Uterus (tissue), 4 donors: ENCODE data around the gene ANKRD23. TPM values are rescaled to one million over a fixed set of nuclear protein-coding genes. Genes with fewer than 3 reads are reported as not detected.

Source experiments
- DNase-seq, 2 donors: peaks; one replicate each; pipeline ENCODE4 v3.0.0-alpha.2; 2019 to 2020
- H3K27ac ChIP-seq, 2 donors: fragments of 200-600 bp; sonication (generic); 1 replicate in 1 of 2; 2 replicates in 1 of 2; pipeline ENCODE4 v1.5.1; 2016 to 2018
- H3K27me3 ChIP-seq, 2 donors: fragments of 200-600 bp; sonication (generic); one replicate each; pipeline ENCODE4 v1.5.1; 2018 to 2019; ENCODE audit warnings: control low read depth in 1 of 2
- H3K36me3 ChIP-seq, 2 donors: fragments of 200-600 bp; sonication (generic); one replicate each; pipeline ENCODE4 v1.5.1; 2019; ENCODE audit warnings: control low read depth in 1 of 2
- H3K4me1 ChIP-seq, 2 donors: fragments of 200-600 bp; sonication (generic); one replicate each; pipeline ENCODE4 v1.5.1; 2018 to 2019; ENCODE audit warnings: control low read depth in 1 of 2
- H3K4me3 ChIP-seq, 2 donors: fragments of 200-600 bp; sonication (generic); 1 replicate in 1 of 2; 2 replicates in 1 of 2; pipeline ENCODE4 v1.5.1; 2018 to 2019; ENCODE audit warnings: mild to moderate bottlenecking in 1 of 2
- H3K9me3 ChIP-seq, 2 donors: fragments of 200-600 bp; sonication (generic); one replicate each; pipeline ENCODE4 v1.5.1; 2019; ENCODE audit warnings: control low read depth in 1 of 2
- POLR2A ChIP-seq, 2 donors: fragments of 450-650 bp; IDR thresholded peaks; one replicate each; pipeline ENCODE4 v1.6.1; 2016; ENCODE audit warnings: antibody characterized with exemption in 2 of 2, mild to moderate bottlenecking in 1 of 2, moderate library complexity in 1 of 2
- intact Hi-C: fragments of 100-400 bp; cut with DNase I; formaldehyde crosslinking; loops from one replicate; pipeline ENCODE4 v1.15.1; 2023; ENCODE audit warnings: low total_unique reads
- total RNA-seq, 4 donors: library from RNA; depleted of rRNA in 3 of 4; stranded (reverse); fragments of >200 nt in 3 of 4; gene quantifications; one replicate each; pipeline versions ENCODE4 v1.1.0 to v1.2.4, GENCODE V29; 2014 to 2023
- TF ChIP-seq, protein P1 (sequence below), 4 experiments: fragments of 200-600 bp in 2 of 4; fragments of 450-650 bp in 2 of 4; sonication (generic) in 2 of 4; IDR thresholded peaks; one replicate each; pipeline ENCODE4 v1.5.1; 2016 to 2019; ENCODE audit warnings: antibody characterized with exemption in 4 of 4, mild to moderate bottlenecking in 2 of 4, moderate library complexity in 1 of 4
- donor health status: DM: yes; HTN: yes; CAD: no.

Gene ANKRD23
- total RNA-seq, 4 donors from 2014 or later, result 4.4 to 23.2 (median 8.6) TPM

DNA sequence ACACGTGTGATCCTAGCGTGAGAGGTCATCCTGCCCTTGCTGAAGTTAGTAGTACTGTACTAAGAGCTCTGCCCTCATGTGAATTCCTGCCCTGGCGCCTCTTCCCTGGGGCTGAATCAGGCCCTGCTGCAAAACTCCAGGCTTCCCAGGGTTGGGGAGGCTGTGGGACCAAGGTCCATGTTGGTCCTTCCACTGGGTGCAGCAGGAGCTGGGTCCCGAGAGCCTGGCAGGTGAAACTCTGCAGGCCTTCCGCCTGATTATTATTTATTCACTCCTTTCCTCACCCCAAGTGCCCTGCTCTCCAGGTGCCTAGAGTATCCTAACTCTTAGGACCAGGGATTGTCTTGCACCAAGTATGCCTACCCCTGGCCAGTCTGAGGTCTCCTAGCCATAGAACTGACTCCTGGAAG lies 33.0 kb downstream of the ANKRD23 start:
- intact Hi-C loops, result loop anchor here (10.0 kb wide), 1 partner anchor 46 kb away; the partner anchor contains the start of gene CNNM4
- no peak for TF ChIP-seq POLR2A (IDR thresholded peaks at IDR 0.05)
- TF ChIP-seq, protein P1, sequence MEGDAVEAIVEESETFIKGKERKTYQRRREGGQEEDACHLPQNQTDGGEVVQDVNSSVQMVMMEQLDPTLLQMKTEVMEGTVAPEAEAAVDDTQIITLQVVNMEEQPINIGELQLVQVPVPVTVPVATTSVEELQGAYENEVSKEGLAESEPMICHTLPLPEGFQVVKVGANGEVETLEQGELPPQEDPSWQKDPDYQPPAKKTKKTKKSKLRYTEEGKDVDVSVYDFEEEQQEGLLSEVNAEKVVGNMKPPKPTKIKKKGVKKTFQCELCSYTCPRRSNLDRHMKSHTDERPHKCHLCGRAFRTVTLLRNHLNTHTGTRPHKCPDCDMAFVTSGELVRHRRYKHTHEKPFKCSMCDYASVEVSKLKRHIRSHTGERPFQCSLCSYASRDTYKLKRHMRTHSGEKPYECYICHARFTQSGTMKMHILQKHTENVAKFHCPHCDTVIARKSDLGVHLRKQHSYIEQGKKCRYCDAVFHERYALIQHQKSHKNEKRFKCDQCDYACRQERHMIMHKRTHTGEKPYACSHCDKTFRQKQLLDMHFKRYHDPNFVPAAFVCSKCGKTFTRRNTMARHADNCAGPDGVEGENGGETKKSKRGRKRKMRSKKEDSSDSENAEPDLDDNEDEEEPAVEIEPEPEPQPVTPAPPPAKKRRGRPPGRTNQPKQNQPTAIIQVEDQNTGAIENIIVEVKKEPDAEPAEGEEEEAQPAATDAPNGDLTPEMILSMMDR (IDR thresholded peaks at IDR 0.05), result no peak
- H3K27ac ChIP-seq, result no peak overlapping the region

DNA sequence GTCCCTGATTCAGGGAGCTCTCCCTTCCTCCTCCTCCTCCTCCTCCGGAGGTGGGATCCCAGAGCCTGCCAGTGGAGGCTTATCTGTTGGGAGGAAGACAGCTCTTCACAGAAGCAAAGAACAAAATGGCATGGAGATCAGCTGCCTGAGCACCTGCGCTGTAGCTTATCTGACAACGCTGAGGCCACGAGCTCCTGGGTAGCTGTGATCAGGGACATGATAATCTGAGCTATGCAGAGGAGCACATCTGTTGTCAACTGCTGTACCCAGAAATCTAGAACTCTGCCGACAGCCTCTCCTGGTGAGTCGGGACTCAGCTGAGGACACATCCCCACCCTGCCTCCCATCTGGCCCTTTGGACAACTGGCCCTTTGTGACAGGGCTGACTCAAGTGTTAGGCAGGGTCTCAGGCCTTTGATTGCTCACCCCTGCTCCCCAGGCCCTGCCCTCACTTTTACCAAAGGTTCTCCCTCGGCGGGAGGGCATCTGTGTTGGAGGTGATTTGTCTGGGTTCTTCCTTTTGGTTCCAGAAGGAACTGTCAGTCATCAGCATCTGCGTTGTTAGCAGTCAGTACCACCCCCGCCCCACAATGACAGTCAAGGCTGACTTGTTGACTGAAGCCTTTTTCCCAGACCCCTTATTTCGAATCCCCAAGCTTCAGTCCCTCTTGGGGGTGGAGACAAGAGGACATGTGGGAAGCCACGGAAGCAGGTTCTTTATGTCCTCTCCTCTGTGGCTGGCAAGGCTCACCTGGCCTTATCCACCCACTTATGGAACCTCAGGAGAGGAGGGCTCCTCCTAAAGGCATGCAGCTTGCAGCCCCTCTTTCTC lies 33.7 kb downstream of the ANKRD23 start:
- Histone ChIP-seq H3K9me3 (no peaks in the 10 kb centered on the region), H3K36me3 (no peaks in the 10 kb centered on the region), H3K4me1 (no peaks in the 10 kb centered on the region), H3K4me3 (no peak overlapping the region), H3K27ac (no peak overlapping the region), H3K27me3 (no peaks in the 10 kb centered on the region)
- no peak for DNase-seq
- TF ChIP-seq POLR2A (IDR thresholded peaks at IDR 0.05), result no peak
- TF ChIP-seq, protein P1 (IDR thresholded peaks at IDR 0.05), result no peak
- intact Hi-C loops, result loop anchor here (10.0 kb wide), 1 partner anchor 45 kb away; the partner anchor contains the start of gene CNNM4

More for the DNA sequence above, 33.0 kb downstream of the ANKRD23 start:
- Histone ChIP-seq H3K27me3 (no peaks in the 10 kb centered on the region), H3K4me3 (no peak overlapping the region), H3K36me3 (no peaks in the 10 kb centered on the region), H3K9me3 (no peaks in the 10 kb centered on the region), H3K4me1 (no peaks in the 10 kb centered on the region)
- no peak for DNase-seq

DNA sequence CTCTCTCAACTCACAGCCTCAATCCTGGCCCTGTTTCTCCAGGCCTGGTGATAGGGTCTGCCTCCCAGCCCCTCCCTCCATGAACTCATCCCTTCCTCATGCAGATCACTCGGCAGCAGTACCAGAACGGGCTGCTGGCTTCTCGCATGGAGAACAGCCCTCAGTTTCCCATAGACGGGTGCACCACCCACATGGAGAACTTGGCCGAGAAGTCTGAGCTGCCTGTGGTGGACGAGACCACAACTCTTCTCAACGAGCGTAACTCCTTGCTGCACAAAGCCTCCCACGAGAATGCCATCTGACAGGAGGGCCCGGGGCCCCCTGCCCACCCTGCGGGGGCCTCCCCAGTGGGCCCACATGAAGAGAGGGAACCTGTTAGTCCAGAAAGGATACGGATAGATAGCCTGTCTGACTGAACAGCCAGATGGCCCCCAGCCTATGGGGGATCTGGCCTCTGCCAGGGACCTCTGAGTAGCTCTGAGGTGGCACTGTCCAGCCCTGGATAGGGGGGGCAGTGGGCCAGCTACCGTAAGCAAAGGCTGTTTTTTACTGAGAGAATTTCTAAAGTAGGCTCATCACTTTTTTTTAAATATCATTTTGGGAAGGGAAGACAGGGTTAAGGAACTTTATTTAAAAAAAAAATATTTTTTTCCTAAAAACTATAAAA lies 34.5 kb downstream of the ANKRD23 start:
- no peak for DNase-seq
- TF ChIP-seq POLR2A (IDR thresholded peaks at IDR 0.05), result no peak
- TF ChIP-seq, protein P1 (IDR thresholded peaks at IDR 0.05), result no peak
- no peaks in the 10 kb centered on the region for H3K36me3 ChIP-seq
- H3K4me1 ChIP-seq, result no peaks in the 10 kb centered on the region
- H3K4me3 ChIP-seq, result no peak overlapping the region
- intact Hi-C loops, result no loop called here
- H3K9me3 ChIP-seq, result no peaks in the 10 kb centered on the region
- no peaks in the 10 kb centered on the region for H3K27me3 ChIP-seq
- no peak overlapping the region for H3K27ac ChIP-seq

DNA sequence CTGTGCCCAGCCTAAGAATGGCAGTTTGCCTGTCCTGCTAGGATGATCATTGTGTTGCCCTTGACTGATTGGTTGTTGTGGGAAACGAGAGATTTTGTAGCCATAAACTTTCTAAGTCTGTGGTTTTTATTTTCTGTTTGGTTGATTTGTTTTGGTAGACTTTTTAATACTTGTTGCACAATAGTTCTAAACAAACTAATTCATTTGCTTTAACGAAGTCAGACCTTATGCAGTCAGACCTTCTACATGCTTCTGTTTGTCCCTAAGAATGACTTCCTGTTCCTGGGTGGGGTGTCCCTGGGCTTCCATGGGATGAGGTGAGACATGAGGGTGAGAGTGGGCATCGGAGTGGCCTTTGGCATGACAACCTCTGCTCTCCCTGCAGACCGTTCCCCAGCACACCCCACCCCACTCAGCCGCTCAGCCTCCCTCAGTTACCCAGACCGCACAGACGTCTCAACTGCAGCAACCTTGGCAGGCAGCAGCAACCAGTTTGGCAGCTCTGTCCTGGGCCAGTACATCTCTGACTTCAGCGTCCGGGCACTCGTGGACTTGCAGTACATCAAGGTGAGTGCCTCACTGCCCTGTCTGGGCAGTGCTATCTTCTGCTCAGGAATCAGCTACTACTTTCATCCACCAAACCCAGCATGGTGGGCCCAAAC lies 35.5 kb downstream of the ANKRD23 start:
- Histone ChIP-seq H3K9me3 (no peaks in the 10 kb centered on the region), H3K4me1 (no peaks in the 10 kb centered on the region), H3K27ac (no peak overlapping the region), H3K4me3 (no peak overlapping the region), H3K36me3 (no peaks in the 10 kb centered on the region), H3K27me3 (no peaks in the 10 kb centered on the region)
- DNase-seq, result no peak
- TF ChIP-seq, protein P1 (IDR thresholded peaks at IDR 0.05), result no peak
- no peak for TF ChIP-seq POLR2A (IDR thresholded peaks at IDR 0.05)
- intact Hi-C loops, result no loop called here
